GM19463 (cell line): ENCODE data around the gene OR5H1.
"Not testable (repeated sequence)": the region's sequence is repeated elsewhere in the genome, so short reads cannot be mapped to it uniquely, and the experiment has no call there.

ENCODE experiments used
- ATAC-seq: cut with Tn5 transposase; IDR thresholded peaks from one replicate; pipeline ENCODE4 v1.9.1; 2021; ENCODE audit warnings: mild to moderate bottlenecking, moderate library complexity; ENCODE audit not compliant: unreplicated experiment

The OR5H1 gene

GRCh38 chr3:98130421-98130820, at the start of gene OR5H1:
TSS of gene OR5H1 (plus strand) at chr3:98130721. CDS start at chr3:98132698, 1,977 bp downstream.
- no peak for ATAC-seq

- ATAC-seq, result no peak
Measured at GRCh38 chr3:98086873-98087272, 43.6 kb upstream of the OR5H1 start, which contains the start of gene OR5AC2. TSS of gene OR5AC2 (plus strand) at chr3:98087173. CDS start at chr3:98087173, 0 bp downstream.

GRCh38 chr3:98095882-98096281, 34.6 kb upstream of the OR5H1 start:
- ATAC-seq, result no peak

- ATAC-seq, result no peak
Measured at GRCh38 chr3:98099848-98100247, 30.7 kb upstream of the OR5H1 start.

GRCh38 chr3:98108162-98108561, 22.4 kb upstream of the OR5H1 start:
- no peak for ATAC-seq

GRCh38 chr3:98109807-98110549, 20.5 kb upstream of the OR5H1 start:
- ATAC-seq, result no peak

- no peak for ATAC-seq
Measured at GRCh38 chr3:98110550-98110908, 20.0 kb upstream of the OR5H1 start.

GRCh38 chr3:98114264-98114663, 16.3 kb upstream of the OR5H1 start:
- ATAC-seq, result no peak

- ATAC-seq, result no peak
Measured at GRCh38 chr3:98115717-98116116, 14.8 kb upstream of the OR5H1 start.

- ATAC-seq, result no peak
Measured at GRCh38 chr3:98136631-98137030, 6.1 kb downstream of the OR5H1 start.

GRCh38 chr3:98137826-98138557, 7.5 kb downstream of the OR5H1 start:
- not testable (repeated sequence) for ATAC-seq

- ATAC-seq, result no peak
Measured at GRCh38 chr3:98140531-98140930, 10.0 kb downstream of the OR5H1 start.

- no peak for ATAC-seq
Measured at GRCh38 chr3:98147179-98147578, 16.7 kb downstream of the OR5H1 start, which contains the start of gene OR5H14. TSS of gene OR5H14 (plus strand) at chr3:98147479. CDS start at chr3:98149386, 1,907 bp downstream.

- ATAC-seq, result no peak
Measured at GRCh38 chr3:98148751-98149150, 18.2 kb downstream of the OR5H1 start.

GRCh38 chr3:98149456-98149855, 18.9 kb downstream of the OR5H1 start:
- ATAC-seq, result not testable (repeated sequence)

GRCh38 chr3:98151241-98151640, 20.7 kb downstream of the OR5H1 start:
- no peak for ATAC-seq

- ATAC-seq, result no peak
Measured at GRCh38 chr3:98166396-98166795, 35.9 kb downstream of the OR5H1 start, which contains the start of gene OR5H15. TSS of gene OR5H15 (plus strand) at chr3:98166696. CDS start at chr3:98168700, 2,004 bp downstream.

GRCh38 chr3:98171071-98171470, 40.5 kb downstream of the OR5H1 start:
- no peak for ATAC-seq

- no peak for ATAC-seq
Measured at GRCh38 chr3:98172621-98173020, 42.1 kb downstream of the OR5H1 start.

- ATAC-seq, result no peak
Measured at GRCh38 chr3:98180319-98180890, 49.9 kb downstream of the OR5H1 start.

- ATAC-seq, result no peak
Measured at GRCh38 chr3:98182196-98182595, 51.7 kb downstream of the OR5H1 start.

GRCh38 chr3:98185180-98185579, 54.7 kb downstream of the OR5H1 start:
- no peak for ATAC-seq
